HUES6 (cell line): ENCODE results near the gene OR2A5.
"Not testable (repeated sequence)": the region's sequence is repeated elsewhere in the genome, so short reads cannot be mapped to it uniquely, and the experiment has no call there.

Source experiments
- H3K27ac ChIP-seq: 2 replicates; pipeline ENCODE4 v1.7.0; 2013; ENCODE audit warnings: low read depth, mild to moderate bottlenecking, low read length, inconsistent platforms
- H3K27me3 ChIP-seq: 2 replicates; pipeline ENCODE4 v1.6.1; 2013; ENCODE audit warnings: low read length; ENCODE audit not compliant: control insufficient read depth, insufficient read depth
- H3K36me3 ChIP-seq: 2 replicates; pipeline ENCODE4 v1.6.1; 2013; ENCODE audit warnings: low read length; ENCODE audit not compliant: control insufficient read depth, insufficient read depth
- H3K4me1 ChIP-seq: 2 replicates; pipeline ENCODE4 v1.6.1; 2013; ENCODE audit warnings: low read length; ENCODE audit not compliant: control insufficient read depth, insufficient read depth
- H3K4me3 ChIP-seq: 2 replicates; pipeline ENCODE4 v1.5.1; 2013; ENCODE audit warnings: low read depth, low read length
- H3K9ac ChIP-seq: one replicate; pipeline ENCODE4 v1.6.1; 2013; ENCODE audit warnings: mild to moderate bottlenecking, low read length
- H3K9me3 ChIP-seq: 2 replicates; pipeline ENCODE4 v1.6.1; 2013; ENCODE audit warnings: low read depth, low read length; ENCODE audit not compliant: control insufficient read depth, insufficient read depth

Gene OR2A5, protein sequence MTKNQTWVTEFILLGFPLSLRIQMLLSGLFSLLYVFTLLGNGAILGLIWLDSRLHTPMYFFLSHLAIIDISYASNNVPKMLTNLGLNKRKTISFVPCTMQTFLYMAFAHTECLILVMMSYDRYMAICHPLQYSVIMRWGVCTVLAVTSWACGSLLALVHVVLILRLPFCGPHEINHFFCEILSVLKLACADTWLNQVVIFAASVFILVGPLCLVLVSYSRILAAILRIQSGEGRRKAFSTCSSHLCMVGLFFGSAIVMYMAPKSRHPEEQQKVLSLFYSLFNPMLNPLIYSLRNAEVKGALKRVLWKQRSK

DNA sequence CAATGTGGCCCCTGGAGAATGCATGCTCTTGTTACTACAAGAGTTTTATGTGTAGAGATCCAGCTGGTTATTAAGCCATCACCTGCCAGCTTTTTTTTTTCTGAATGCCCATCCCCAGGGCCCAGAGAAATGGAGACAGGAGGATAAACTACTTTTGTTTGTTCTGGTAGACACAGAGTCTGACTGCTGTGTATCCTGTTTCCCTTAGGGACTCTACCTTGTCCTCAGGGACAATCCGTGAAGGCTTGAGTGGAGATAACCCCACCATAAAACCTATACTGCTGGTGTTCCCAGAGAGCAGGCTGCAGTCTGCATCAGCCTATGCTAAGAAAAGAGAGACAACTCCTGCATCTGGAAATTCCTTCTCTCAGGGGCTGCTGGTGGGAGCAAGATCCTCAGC, at the start of gene OR2A5:
Gene OR2A5 (plus strand): TSS at position 301 of the 400 bp plus-strand sequence. CDS start 1,454 bp downstream, outside the sequence.
- Histone ChIP-seq H3K9ac (no peak within 1 kb of the TSS), H3K27me3 (no peaks in the 10 kb centered on the region), H3K27ac (no peak within 1 kb of the TSS), H3K36me3 (no peaks in the 10 kb centered on the region), H3K9me3 (no peaks in the 10 kb centered on the region), H3K4me3 (no peak within 1 kb of the TSS), H3K4me1 (no peaks in the 10 kb centered on the region)

DNA sequence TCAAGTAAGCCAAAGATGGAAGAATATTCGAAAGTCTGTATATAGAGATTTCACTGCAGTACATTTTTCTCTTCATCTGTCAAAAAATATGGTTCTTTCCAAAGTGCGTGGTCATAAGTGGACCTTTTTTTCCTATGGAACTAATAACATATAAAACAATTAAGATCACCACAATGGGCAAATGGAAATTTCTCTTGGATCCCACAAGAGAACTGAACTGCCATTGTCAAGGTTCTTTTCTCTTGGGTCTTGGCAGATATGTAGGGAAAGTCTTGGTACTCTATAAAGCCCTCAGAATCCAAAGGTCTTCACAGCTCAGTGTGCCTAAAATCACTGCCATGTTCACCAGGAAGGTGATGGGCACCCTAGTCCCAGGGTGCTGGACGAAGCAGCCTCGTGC, 48.7 kb upstream of the OR2A5 start, which contains the start of gene OR6B1:
Gene OR6B1 (plus strand): TSS at position 301 of the 400 bp plus-strand sequence. CDS start 3,677 bp downstream, outside the sequence.
- Histone ChIP-seq H3K36me3 (no peaks in the 10 kb centered on the region), H3K27ac (no peak within 1 kb of the TSS), H3K4me3 (no peak within 1 kb of the TSS), H3K4me1 (no peaks in the 10 kb centered on the region), H3K9me3 (no peaks in the 10 kb centered on the region), H3K9ac (no peak within 1 kb of the TSS), H3K27me3 (no peaks in the 10 kb centered on the region)

DNA sequence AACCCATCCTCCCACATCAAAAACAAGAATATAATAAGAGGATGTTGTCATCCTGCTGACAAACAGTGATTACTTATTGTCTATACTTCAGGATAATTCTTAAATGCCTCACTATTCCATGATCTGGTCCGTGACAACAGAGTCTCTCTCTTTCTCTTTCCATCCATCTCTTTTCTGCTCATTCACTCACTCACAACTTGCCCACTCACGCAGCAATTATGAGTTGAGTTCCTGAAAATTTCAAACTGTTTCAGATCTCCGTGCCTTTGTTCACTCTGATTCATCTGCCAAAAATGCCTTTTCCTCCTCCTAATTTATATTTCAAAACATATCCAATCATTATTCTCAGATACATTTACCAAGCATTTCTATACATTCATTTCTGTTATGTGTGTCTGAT, 47.2 kb upstream of the OR2A5 start:
- H3K27ac ChIP-seq: no peak overlapping the region
- H3K9me3 ChIP-seq: no peaks in the 10 kb centered on the region
- H3K4me3 ChIP-seq: no peak overlapping the region
- no peaks in the 10 kb centered on the region for H3K27me3 ChIP-seq
- H3K36me3 ChIP-seq: no peaks in the 10 kb centered on the region
- no peak overlapping the region for H3K9ac ChIP-seq
- no peaks in the 10 kb centered on the region for H3K4me1 ChIP-seq

DNA sequence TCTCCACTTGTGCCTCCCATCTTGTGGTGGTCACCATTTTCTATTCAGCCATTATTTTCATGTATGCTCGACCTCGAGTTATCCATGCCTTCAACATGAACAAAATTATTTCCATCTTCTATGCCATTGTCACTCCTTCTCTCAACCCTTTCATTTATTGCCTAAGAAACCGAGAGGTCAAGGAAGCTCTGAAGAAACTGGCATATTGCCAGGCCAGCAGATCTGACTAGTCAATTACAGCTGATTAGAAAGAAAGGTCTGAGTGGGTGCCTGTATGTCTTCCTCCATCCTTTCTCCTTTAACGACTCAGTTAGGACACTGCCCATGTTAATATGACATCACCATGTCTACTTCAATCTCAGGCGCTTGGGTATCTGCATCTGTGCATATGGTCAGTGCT, 44.0 kb upstream of the OR2A5 start:
- Histone ChIP-seq H3K9ac (no peak overlapping the region), H3K4me3 (no peak overlapping the region), H3K27me3 (no peaks in the 10 kb centered on the region), H3K36me3 (no peaks in the 10 kb centered on the region), H3K9me3 (peaks cover 16% of the 10 kb centered on the region), H3K4me1 (no peaks in the 10 kb centered on the region), H3K27ac (no peak overlapping the region)

DNA sequence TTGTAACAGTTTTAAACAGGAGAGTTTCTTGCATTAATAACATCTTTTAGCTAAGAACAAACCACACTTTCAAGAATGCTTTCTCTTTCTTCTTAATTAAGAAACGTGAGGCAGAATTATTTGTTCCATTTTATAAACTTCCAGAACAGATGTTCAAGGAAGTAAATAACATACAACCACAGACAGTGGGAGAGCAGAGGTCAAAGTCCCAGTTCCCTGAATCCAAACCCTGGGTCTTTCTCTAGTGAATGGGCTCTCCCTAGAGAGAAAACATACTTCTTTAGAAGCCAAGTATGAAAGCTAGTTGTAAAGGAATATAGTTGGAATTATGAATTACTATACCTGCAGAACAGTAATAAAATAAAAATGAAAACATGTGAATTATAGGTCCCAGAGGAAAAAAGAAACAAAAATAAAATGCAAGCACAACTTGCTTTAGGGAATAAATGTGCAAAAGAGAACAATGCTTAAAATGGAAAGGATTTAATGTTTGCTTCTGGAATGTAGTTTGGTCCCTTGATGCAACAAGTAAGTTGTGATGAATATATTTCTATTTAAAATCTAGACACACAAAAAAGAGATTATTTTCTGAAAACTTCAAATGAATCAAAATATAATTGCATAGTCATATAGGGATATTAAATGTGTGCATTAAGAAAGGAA, 42.6 kb upstream of the OR2A5 start:
- no peak overlapping the region for H3K9ac ChIP-seq
- H3K4me3 ChIP-seq: no peak overlapping the region
- H3K9me3 ChIP-seq: peaks cover 30% of the 10 kb centered on the region
- H3K27ac ChIP-seq: no peak overlapping the region
- no peaks in the 10 kb centered on the region for H3K36me3 ChIP-seq
- H3K4me1 ChIP-seq: no peaks in the 10 kb centered on the region
- no peaks in the 10 kb centered on the region for H3K27me3 ChIP-seq

DNA sequence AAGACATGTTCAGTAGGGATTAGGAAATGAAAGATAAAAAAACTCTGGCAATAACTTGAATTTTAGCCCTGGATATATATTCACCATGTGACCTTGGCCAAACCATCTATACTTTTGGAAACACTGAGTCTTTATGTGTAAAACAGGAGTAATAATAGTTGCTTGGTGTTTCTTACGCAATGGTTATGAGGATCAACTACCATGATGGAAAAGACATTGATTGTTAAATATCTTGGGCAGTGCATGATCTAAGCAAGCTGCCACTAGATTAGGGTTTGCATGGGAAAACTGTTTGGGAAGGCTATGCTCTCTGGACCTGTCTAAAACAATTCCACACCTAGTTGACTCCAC, 42.1 kb upstream of the OR2A5 start:
- no peak overlapping the region for H3K4me3 ChIP-seq
- H3K4me1 ChIP-seq: no peaks in the 10 kb centered on the region
- H3K27ac ChIP-seq: no peak overlapping the region
- H3K27me3 ChIP-seq: no peaks in the 10 kb centered on the region
- H3K9ac ChIP-seq: no peak overlapping the region
- no peaks in the 10 kb centered on the region for H3K36me3 ChIP-seq
- peaks cover 32% of the 10 kb centered on the region for H3K9me3 ChIP-seq

DNA sequence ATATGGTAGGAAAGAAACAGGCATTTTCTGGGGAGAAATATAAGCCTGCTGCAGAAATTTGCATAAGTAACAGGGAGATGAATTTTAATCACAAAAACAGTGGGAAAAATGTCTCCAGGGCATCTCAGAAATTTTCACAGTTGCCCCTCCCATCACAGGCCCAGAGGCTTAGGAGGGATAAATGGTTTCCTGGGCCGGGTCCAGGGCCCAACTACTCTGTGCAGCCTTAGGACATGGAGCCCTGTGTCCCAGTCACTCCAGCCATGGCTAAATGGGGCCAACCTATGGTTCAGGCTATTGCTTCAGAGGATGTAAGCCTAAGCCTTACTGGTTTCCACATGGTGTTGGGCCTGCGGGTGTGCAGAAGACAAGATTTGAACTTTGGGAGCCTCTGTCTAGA, 39.4 kb upstream of the OR2A5 start:
- H3K27me3 ChIP-seq: no peaks in the 10 kb centered on the region

DNA sequence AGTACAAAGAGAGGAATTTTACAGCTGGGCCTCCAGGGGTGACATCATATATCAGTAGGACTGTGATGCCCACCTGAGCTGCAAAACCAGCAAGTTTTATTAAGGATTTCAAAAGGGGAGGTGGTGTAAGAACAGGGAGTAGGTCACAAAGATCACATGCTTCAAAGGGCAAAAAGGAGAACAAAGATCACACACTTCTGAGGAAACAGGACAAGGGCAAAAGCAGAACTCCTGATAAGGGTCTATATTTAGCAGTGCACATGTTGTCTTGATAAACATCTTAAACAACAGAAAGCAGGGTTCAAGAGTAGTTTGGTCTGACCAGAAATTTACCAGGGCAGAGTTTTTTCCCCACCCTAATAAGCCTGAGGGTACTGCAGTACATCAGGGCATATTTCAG, 38.7 kb upstream of the OR2A5 start:
- H3K4me3 ChIP-seq, H3K27ac ChIP-seq, H3K36me3 ChIP-seq, H3K4me1 ChIP-seq, H3K27me3 ChIP-seq, H3K9ac ChIP-seq: not testable (repeated sequence)
- H3K9me3 ChIP-seq: peaks cover 32% of the 10 kb centered on the region

More for the DNA sequence above, 39.4 kb upstream of the OR2A5 start:
- Histone ChIP-seq H3K27ac (no peak overlapping the region), H3K9ac (no peak overlapping the region), H3K4me3 (no peak overlapping the region), H3K36me3 (no peaks in the 10 kb centered on the region), H3K9me3 (peaks cover 32% of the 10 kb centered on the region), H3K4me1 (no peaks in the 10 kb centered on the region)

DNA sequence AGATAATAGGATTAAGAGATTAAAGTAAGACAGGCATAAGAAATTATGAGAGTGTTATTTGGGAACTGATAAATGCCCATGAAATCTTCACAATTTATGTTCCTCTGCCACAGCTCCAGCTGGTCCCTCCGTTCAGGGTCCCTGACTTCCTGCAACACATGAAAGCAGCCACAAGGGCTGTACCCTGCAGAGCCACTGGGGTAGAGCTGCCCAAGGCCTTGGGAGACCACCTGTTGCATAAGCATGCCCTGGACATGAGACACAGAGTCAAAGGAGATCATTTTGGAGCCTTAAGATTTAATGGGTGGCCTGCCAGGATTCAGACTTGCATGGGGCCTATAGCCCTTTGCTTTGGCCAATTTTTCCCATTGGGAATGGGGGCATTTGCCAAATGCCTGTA, 37.9 kb upstream of the OR2A5 start:
- not testable (repeated sequence) for H3K4me3 ChIP-seq

DNA sequence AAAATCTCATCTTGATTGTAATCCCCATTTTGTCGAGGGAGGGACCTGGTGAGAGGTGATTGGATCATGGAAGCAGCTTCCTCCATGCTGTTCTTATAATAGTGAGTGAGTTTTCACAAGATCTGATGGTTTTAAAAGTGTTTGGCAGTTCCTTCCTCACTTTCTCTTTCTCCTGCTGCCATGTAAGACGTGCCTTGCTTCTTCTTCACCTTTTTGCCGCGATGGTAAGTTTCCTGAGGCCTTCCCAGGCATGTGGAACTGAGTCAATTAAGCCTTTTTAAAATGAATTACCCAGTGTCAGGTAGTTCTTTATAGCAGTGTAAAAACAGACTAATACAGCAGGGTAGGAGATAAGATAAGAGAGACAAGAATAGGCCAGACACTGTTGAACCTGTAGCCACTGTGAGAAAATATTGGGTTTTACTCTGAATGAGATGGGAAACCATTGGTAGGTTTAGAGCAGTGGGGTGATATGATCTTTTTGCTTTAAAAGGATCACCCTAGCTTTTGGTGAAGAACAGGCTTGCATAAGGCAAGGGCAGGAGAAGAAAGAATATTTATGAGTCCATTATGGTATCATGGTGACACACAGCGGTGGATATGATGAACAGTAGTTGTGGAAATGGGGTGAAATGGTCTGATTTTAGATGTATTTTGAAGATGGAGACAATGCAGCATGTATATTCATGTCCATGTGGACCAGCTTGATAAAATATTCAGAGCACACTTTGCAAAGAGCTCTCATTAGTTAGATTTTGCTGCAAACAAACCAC, 37.1 kb upstream of the OR2A5 start:
- no peak overlapping the region for H3K27ac ChIP-seq
- H3K27me3 ChIP-seq: no peaks in the 10 kb centered on the region

More for the DNA sequence above, 37.9 kb upstream of the OR2A5 start:
- H3K36me3 ChIP-seq, H3K4me1 ChIP-seq, H3K9ac ChIP-seq, H3K27ac ChIP-seq, H3K27me3 ChIP-seq: not testable (repeated sequence)
- H3K9me3 ChIP-seq: peaks cover 32% of the 10 kb centered on the region

DNA sequence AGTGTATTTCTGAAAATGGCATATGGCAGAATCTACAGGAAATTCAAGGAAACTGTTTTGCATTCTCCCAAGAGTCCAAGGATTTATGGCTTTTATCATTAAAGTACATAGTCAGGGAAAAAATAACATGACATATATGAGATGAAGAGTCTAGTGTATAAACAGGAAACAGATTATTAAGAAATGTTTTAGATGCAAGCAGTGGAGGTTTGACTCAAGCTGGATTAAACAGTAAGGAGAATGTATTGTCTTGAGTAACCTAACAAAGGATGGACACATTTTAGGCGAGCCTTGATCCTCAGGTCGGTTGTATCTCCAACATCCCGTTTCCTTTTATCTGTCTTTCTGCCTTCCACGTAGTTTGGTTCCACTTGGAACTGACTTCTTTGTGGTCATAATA, 30.7 kb upstream of the OR2A5 start:
- H3K9me3 ChIP-seq: no peaks in the 10 kb centered on the region
- no peak overlapping the region for H3K27ac ChIP-seq
- H3K4me3 ChIP-seq: no peak overlapping the region
- peaks cover 4% of the 10 kb centered on the region for H3K4me1 ChIP-seq
- no peaks in the 10 kb centered on the region for H3K27me3 ChIP-seq
- H3K36me3 ChIP-seq: no peaks in the 10 kb centered on the region
- H3K9ac ChIP-seq: no peak overlapping the region

More for the DNA sequence above, 37.1 kb upstream of the OR2A5 start:
- H3K4me3 ChIP-seq: no peak overlapping the region
- no peak overlapping the region for H3K9ac ChIP-seq
- H3K36me3 ChIP-seq: no peaks in the 10 kb centered on the region
- H3K4me1 ChIP-seq: no peaks in the 10 kb centered on the region
- H3K9me3 ChIP-seq: peaks cover 32% of the 10 kb centered on the region
